IPS-NIHi11 (cell line): ENCODE results near the gene RPS14.
A peak's percentile ranks its signal among the peaks of the same experiment; 100 is the strongest.

Source experiments
- DNase-seq: peaks from one replicate; pipeline ENCODE4 v3.0.0; 2012; ENCODE audit warnings: mixed read lengths, low spot score

RPS14 gene

GRCh38 chr5:150400316-150401075, 49.0 kb downstream of the RPS14 start:
- DNase-seq = no peak

- no peak for DNase-seq
These were observed 49.9 kb downstream of the RPS14 start for GRCh38 chr5:150399524-150400211.

GRCh38 chr5:150398722-150399523, 50.6 kb downstream of the RPS14 start:
- peak; percentile 59 for DNase-seq

- no peak for DNase-seq
These were observed 51.5 kb downstream of the RPS14 start for GRCh38 chr5:150397782-150398721.

GRCh38 chr5:150397146-150397781, 52.3 kb downstream of the RPS14 start:
- DNase-seq = no peak

- no peak for DNase-seq
These were observed 53.3 kb downstream of the RPS14 start for GRCh38 chr5:150396267-150396666.

GRCh38 chr5:150395688-150395975, 53.9 kb downstream of the RPS14 start:
- no peak for DNase-seq

- no peak for DNase-seq
These were observed 54.4 kb downstream of the RPS14 start for GRCh38 chr5:150394912-150395687.

- no peak for DNase-seq
These were observed 55.4 kb downstream of the RPS14 start for GRCh38 chr5:150394131-150394530.

- no peak for DNase-seq
These were observed 56.4 kb downstream of the RPS14 start for GRCh38 chr5:150393096-150393645.

GRCh38 chr5:150392680-150393079, 56.9 kb downstream of the RPS14 start:
- DNase-seq = no peak
